HG03457 (cell line): ENCODE results near the gene PCCA.
"Not testable (repeated sequence)": the region's sequence is repeated elsewhere in the genome, so short reads cannot be mapped to it uniquely, and the experiment has no call there.

Experiments
- ATAC-seq: cut with Tn5 transposase; IDR thresholded peaks from one replicate; pipeline ENCODE4 v1.9.1; 2021; ENCODE audit warnings: moderate number of reproducible peaks; ENCODE audit not compliant: unreplicated experiment

PCCA gene

DNA sequence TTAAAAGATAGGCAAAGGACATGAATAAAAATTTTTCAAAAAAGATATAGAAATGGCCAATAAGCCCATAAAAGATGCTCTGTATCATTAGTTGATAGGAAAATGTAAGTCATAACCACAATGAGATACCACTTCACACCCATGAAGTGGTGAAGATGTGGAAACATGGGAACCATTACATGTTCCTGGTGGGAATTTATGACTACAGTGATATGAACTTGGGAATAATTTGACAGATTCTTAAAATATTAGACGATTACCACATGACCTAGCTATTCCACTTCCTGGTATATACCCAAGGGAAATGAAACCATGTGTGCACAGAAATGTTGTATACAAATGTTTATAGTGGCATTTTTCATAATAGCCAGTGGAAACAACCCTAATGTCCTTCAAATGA, 267.5 kb downstream of the PCCA start:
- ATAC-seq = no peak

DNA sequence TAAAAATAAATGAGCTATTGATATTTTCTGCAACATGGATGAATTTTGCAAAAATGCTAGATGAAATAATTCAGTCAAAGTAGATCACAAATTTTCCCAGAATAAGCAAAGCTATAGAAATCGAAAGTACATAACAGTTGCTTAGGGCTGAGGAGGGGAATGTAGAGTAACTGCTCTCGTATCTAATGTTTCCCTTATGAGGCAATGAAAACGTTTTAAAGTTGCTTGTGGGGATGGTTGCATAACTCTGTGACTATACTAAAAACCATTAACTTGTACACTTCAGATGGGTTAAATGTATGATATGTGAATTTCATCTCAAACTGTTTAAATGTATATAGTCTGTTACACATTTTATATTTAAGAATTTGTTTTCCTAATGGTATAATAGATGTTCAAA, 268.0 kb downstream of the PCCA start:
- no peak for ATAC-seq

DNA sequence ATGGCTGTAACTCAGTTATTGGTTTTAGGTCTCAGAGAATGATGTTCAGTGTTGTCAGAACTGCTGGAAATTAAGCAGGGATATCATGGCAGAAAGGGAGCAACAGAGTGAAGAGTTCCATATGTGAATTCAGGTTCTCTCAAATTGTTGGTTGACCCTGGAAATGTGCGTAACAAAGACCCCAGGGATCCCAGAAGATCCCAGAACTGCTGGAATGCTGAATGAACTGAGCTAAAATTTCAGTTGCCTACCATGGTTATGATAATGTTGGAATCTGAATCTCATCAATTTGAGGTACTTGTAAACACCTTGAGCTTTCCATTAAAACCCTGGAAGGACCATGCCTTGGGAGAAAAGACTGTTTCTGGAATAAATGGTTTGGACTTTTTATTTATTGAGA, 268.9 kb downstream of the PCCA start:
- no peak for ATAC-seq

DNA sequence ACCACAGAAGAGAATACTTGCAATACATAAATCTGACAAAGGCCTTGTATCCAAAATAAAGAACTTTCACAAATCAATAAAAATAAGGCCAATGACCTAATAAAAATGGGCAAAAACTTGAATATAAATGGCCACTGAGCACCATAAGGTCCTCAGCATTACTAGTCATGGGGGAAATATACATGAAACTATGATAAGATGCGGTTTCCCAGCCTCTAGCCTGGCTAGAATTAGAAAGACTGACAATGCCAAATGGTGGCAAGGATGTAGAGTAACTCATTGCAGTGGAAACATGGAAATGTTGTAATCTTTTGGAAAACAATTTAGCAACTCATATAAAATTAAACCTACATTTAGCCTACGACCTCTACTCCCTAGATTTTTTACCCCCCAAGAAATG, 272.6 kb downstream of the PCCA start:
- no peak for ATAC-seq

DNA sequence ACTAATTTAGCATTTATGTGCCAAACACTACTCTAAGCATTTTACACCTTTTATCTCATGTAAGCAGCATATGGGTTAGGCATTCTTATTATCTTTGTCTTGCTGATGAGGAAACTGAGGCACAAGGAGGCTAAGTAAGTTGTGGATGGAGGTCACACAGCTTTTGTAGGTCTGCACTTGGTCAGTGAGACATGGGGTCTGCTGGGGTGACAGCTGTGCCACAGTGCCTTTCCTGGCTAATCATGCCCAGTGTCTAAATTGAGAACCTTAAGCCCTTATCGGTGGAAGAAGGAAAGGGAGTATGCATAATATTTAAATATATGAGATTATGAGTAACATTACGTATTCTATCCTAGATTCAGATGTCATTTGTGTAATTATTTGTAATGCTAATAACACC, 273.5 kb downstream of the PCCA start:
- ATAC-seq = no peak

DNA sequence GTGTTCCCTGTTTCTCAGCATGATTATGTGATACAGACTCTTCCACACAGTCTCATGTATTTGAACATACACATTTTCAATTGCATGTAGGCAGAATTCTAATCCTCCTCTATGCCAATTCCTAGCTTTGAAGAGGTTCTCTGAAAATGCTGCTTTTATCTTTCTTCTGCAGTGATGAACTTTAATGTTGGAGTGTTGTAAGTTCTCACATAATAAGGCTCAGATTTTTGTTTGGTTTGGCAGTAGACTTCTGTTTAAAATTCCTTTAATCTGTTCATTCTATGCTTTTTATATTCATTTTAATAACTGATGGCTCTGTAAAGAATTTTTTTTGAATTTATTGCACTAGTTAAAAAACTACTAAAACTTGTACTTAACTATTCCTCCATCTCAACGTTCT, 273.9 kb downstream of the PCCA start:
- no peak for ATAC-seq

DNA sequence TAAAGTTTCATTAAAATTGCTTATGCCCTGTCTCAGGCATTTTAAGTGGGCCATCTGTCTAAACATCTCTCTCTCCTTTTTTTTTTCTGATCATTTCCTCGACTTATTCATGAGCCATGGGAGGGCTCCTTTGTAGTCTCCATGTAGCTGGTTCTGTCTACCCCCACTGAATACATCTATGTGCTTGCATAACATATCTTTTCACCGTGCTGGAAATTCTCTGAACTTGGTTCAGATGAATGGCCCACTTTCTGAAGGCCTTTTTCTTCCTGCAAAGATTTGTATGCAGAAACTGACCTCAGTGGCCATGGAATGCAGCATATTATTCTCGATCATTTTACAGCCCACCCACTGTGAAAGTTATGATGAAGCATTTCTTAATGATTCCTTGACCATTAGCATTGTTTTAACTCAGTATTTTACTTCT, 274.4 kb downstream of the PCCA start:
- no peak for ATAC-seq

DNA sequence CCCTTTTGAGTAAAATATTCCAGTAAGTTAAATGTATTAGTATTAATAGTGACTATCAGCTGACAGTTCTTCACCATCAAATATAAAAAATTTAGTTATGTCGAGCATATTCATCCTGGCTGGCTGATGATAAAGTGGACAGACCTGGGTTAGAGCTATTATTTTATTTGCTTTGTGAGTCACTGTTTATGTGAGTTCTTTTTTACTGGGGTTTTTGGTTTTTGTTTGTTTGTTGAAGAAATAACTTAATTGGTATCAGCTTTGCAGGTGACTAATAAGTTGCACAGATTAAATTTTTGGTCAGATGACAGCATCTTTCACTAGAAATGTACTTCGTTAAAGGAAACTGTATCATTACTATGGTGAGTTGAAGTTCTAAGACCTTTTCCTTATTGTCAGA, 275.0 kb downstream of the PCCA start:
- ATAC-seq = no peak

DNA sequence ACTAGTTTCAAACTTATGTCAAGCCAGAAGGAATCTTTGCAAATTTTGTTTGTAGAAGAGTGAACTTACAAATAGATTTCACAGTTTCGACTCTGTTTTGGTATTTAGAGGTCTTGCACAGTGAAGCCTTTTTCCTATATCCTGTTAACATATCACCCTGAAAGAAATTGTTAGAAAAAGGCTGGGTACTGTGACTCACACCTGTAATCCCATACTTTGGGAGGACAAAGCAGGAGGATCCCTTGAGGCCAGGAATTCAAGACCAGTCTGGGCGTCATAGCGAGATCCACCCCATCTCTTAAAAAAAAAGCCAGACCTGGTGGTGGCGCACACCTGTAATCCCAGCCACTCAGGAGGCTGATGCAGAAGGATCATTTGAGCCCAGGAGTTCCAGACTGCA, 275.7 kb downstream of the PCCA start:
- ATAC-seq = no peak

DNA sequence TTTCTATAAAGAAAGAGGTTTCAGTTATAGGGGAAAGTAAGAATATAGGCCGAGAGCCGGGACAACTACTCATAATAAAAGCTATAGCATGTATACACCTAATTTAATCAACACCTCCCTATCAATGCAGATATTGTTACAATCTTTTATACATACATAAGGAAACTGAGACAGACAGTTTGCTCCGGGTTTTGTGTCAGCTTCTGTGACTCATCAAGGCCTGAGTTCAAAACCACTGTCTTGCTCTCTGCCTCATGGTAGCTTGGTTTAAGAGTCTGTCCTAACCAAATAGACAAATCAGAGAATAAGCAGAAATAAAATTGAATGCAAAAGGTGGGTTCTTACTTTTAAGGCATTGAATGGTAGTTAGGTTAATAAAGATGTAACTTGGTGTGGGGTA, 276.8 kb downstream of the PCCA start:
- no peak for ATAC-seq

DNA sequence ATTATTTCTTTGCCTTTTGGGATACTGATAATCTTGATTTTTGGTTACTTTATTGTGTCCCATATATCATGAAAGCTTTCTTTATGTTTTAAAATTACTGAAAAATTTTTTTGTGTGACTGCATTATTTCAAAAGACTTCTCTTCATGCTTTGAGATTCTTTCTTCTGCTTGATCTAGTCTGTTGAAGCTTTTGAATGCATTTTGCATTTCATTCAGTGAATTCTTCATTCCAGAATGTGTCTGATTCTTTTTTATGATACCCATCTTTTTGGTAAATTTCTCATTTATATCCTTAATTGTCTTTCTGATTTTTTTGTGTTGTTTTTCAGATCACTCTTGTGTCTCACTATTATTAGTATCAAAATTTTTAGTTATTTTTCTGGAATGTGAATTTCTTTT, 289.6 kb downstream of the PCCA start:
- no peak for ATAC-seq

DNA sequence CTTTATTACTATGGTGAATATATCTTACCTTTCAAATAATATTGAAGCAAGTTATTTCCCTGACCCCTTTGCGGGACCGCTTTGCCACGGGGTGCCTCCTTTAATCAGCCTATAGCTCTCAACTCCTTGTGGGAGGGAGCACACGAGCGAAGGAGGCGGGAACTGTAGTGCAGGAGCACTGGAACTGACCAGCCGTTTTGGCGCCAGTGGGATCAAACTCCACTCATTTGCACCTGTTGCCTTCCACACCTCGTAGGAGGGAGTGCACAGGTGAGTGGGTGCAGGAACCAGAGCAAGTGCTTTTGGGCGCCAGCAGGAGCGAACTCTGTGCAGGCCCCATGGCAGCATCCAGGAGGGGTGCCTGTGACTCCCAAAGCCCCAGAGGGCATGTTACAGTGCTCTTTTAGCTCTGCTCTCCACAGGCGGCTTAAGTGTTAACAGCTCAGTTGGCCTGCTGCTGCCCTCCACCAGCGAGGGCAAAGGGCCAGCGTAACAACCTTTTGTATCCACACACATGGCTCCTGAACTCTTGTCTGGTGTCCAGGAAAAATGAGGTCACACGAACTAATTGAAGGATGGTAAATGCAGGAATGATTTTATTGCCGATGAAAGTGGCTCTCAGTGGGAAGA, 292.8 kb downstream of the PCCA start:
- ATAC-seq = no peak

DNA sequence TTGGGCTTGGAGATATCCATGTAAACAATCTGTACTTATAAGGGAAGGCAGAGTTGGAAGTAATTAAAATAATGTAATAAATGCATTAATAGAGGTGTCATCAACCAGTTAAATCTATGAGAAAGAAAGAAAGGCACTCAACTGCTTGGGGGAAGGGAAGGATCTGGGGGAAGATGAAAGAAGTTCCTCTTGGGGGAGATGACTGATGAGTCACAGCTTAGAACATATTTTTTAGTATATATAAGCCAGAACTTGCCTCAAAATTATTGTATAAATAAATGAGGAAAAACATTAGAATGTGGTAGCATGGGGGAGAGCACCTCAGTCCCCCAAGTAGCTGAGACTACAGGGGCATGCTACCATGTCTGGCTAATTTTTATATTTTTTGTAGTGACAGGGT, 293.9 kb downstream of the PCCA start:
- no peak for ATAC-seq

DNA sequence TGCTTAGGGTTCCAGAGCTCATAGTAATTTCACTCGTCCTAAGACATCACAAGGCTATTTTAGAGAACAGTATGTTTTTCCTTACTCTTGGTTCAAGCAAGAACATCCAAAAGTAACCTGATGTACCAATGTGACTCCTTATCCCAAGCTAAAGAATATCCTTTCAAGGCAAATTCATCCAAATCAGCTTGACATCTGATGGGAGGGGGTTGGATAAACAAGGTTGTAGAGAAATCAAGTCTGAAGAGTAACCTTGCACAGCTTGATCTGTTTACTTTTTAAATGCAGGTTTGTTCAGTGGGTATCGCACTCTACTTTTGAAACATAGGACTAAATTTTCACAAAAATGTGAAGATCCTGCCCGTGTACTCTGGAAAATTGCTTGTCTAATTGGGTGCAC, 298.5 kb downstream of the PCCA start:
- ATAC-seq = no peak

DNA sequence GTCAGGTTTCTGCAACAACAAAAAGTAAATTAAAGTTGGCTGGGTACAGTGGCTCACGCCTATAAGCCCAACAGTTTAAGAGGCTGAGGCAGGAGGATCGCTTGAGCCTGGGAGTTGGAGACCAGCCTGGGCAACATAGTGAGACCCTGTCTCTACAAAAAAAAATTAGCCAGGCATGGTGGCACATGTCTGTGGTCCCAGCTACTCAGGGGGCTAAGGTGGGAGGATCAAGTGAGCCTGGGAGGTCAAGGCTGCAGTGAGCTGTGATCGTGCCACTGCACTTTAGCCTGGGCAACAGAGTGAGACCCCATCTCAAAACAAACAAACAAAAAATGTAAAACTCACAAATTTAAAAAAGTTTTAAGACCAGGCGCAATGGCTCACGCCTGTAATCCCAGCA, 299.3 kb downstream of the PCCA start:
- not testable (repeated sequence) for ATAC-seq

DNA sequence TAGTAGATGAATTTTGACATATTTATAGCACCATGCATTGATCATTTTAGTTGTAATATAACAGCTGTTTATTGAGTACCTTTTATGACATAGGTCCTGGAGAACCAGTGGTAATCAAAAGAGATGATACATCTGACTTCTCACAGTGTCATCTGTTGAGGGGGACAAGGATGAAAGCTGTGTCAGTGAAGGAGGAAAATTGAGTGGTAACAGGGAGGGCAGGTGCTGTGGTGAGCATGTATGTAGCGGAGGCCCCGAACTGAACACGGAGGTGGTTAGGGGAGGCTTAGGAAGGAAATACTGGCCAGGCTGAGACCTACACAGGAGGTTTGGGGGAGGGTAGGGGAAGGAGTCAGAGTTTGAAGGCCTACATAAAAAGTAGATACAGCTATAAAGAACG, 300.0 kb downstream of the PCCA start:
- ATAC-seq = no peak

DNA sequence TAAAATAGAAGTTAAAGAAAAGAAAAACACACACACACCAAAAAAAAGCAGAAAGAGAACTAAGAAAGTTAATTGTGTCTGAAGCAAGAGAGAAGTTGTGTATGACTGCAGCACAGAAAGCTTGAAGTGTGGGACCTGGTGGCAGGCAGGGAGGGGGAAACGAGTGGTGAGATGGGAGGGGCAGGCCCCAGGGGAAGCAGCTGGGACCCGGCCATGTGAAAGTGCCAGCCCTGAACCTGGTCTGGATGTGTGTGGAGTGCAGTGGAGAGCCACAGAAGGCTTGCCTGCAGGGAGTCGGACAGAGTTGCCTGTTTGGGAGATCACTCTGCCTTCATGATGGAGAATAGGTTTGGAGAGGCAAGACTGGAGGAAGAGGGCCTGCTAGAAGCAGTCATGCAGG, 300.7 kb downstream of the PCCA start:
- no peak for ATAC-seq

DNA sequence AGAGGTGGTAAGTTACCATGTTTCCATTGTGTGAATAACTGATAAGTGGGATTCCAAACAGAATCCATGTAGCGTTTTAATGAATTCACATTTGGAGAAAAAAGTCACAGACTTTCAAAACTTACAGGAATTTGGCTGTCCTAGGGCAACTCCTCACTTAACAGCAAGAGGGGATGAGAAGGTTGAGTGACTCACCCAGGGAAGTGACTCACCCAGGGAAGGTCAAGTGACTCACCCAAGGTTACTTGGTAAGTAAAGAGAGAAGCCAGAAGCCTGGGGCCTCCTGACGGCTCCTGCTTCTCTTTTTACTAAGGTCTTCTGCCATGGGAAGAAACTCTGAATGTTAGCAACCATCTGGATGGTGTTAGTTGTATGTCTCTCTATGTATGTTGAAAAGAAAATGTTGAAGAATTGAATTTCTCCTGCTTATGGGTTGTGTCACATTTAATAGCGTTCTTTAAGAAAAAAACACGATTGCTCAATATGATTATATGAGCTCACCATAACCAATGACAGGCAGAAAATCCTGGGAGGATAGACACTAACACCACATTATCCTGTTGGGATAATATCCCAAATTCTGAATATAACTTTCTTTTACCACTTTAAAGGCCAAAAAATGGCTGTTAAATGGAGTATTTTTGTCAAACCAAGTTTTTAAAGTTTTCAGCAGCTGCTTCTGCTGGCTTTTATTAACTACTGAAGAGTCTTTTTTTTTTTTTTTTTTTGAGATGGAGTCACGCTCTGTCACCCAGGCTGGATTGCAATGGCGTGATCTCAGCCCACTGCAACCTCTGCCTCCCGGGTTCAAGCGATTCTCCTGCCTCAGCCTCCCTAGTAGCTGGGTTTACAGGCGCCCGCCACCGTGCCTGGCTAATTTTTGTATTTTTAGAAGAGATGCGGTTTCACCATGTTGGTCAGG, 304.1 kb downstream of the PCCA start:
- ATAC-seq = no peak

DNA sequence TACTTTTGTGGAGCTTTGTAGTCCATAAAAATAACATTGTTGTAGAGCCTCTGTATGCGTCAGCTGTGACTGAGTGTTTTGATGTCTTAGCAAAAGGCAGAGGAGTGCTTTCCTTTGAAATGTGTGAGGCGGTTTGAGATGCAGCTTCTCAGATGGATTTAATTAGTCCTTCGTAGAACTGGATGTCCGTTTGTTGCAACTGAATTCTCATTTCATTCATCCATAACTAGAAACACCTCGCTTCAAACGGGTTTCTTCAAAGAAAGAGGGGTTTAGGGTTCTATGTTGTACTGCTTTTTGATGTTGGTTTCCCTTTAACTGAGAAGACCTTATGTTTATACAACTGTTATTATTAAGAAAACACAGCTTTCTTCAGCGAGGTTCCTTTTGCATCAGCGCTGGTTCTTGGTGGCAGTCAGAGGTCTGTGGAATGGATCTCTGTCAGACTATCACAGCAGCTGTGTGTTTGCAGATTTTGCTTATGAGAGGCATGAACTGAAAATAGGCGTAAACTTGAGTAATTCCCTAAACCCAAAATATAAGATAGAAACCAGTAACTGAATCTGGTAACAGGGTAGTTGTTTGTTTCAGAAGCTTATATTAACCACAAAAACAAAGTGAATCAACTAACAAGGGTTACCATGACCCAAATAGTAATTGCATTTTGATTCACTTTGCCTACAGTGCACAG, 305.3 kb downstream of the PCCA start:
- ATAC-seq = peak; percentile 79

DNA sequence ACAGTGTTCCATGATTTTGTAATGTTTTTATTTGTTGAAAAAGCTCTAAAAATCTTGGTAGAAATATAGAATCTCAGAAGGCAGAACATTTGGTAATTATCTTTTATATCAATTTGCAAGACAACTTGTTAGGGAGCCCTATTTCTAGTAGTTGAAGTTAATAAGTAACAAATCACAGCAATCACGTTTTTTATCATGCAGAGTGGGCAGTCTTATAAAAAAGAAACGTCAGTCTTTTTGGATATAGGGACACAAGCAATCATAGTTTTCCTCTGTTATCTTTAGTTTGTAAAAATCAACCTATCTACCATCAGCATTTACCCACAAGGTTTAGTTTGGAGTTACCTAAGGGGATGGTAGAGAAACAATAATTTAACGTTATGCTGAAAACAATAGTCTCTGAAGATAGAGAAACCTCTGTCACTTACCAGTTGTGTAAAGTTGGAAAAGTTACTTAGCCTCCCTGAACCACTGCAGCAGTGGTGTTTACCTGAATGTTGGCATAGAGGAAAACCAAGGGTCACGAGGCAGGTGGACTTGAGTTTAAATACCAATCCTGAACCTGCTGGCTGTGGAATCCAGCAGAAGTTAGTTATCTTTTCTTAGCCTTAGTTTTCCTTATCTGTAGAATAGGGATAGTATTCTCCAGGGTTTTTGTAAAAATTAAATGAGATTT, 306.9 kb downstream of the PCCA start:
- no peak for ATAC-seq

DNA sequence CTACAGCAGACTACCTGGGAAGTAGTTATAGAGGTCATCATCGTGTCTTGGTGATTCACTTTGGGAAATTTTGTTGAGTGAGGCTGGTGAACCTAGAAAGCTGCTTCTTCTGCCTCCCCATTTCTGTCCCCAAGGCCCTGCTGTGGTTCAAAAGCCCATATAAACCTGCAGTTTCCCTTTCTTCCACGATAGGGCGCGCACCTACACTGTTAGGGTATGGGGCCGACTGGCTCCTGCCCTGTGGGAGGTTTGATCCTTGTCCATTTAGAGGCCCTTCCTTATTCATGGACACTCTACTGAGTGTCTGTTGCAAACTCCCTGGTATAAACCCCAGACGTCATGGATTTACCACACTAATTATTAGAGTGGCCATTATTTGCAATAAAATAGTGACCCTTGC, 307.9 kb downstream of the PCCA start:
- ATAC-seq = no peak
